H9 (cell line): Measurements from ENCODE around the gene KIAA1210. TPM values are rescaled to one million over a fixed set of nuclear protein-coding genes. Genes with fewer than 3 reads are reported as not detected.

Source experiments
- DNase-seq: peaks from one replicate; pipeline ENCODE4 v3.0.0-alpha.2; 2017
- H2AFZ ChIP-seq: one replicate; pipeline ENCODE4 v1.6.1; 2013; ENCODE audit warnings: mild to moderate bottlenecking, low read length, control low read depth, moderate library complexity
- H2AK5ac ChIP-seq: 2 replicates; pipeline ENCODE4 v1.6.1; 2013; ENCODE audit warnings: low read length, control low read depth, mixed read lengths; ENCODE audit not compliant: insufficient read length
- H2BK120ac ChIP-seq: one replicate; pipeline ENCODE4 v1.6.1; 2013; ENCODE audit warnings: low read depth, mild to moderate bottlenecking, low read length, control low read depth, inconsistent platforms; ENCODE audit not compliant: poor library complexity, severe bottlenecking
- H2BK12ac ChIP-seq: 2 replicates; pipeline ENCODE4 v1.6.1; 2013; ENCODE audit warnings: low read length, control low read depth, mixed read lengths, low read depth; ENCODE audit not compliant: insufficient read length
- H2BK15ac ChIP-seq: 2 replicates; pipeline ENCODE4 v1.6.1; 2013; ENCODE audit warnings: low read depth, low read length, control low read depth
- H2BK20ac ChIP-seq: one replicate; pipeline ENCODE4 v1.6.1; 2013; ENCODE audit warnings: low read depth, mild to moderate bottlenecking, low read length, control low read depth, inconsistent platforms; ENCODE audit not compliant: poor library complexity, severe bottlenecking
- H2BK5ac ChIP-seq: 2 replicates; pipeline ENCODE4 v1.6.1; 2013; ENCODE audit warnings: low read length, control low read depth, mixed read lengths; ENCODE audit not compliant: insufficient read length
- H3K14ac ChIP-seq: 2 replicates; pipeline ENCODE4 v1.6.1; 2013; ENCODE audit warnings: low read length, control low read depth; ENCODE audit not compliant: insufficient read depth
- H3K18ac ChIP-seq: 2 replicates; pipeline ENCODE4 v1.6.1; 2013; ENCODE audit warnings: low read depth, mild to moderate bottlenecking, mixed read lengths, low read length, control low read depth; ENCODE audit not compliant: insufficient read length
- H3K23ac ChIP-seq: 2 replicates; pipeline ENCODE4 v1.6.1; 2013; ENCODE audit warnings: low read length, control low read depth, mixed read lengths, low read depth; ENCODE audit not compliant: insufficient read length
- H3K23me2 ChIP-seq: 2 replicates; pipeline ENCODE4 v1.6.1; 2013; ENCODE audit warnings: low read depth, mild to moderate bottlenecking, mixed read lengths, low read length, control low read depth; ENCODE audit not compliant: insufficient read length, poor library complexity, severe bottlenecking
- H3K27ac ChIP-seq: 2 replicates; pipeline ENCODE4 v1.5.1; 2013; ENCODE audit warnings: low read length, control low read depth, mixed read lengths, low read depth; ENCODE audit not compliant: insufficient read length
- H3K27me3 ChIP-seq: 2 replicates; pipeline ENCODE4 v1.6.1; 2013; ENCODE audit warnings: low read length, control low read depth, inconsistent platforms; ENCODE audit not compliant: insufficient read depth
- H3K4ac ChIP-seq: 2 replicates; pipeline ENCODE4 v1.6.1; 2013; ENCODE audit warnings: low read depth, mild to moderate bottlenecking, control low read depth, inconsistent platforms, low read length, moderate library complexity
- H3K4me1 ChIP-seq: 2 replicates; pipeline ENCODE4 v1.6.1; 2013; ENCODE audit warnings: low read length, control low read depth, inconsistent platforms; ENCODE audit not compliant: insufficient read depth
- H3K4me2 ChIP-seq: 2 replicates; pipeline ENCODE4 v1.6.1; 2013; ENCODE audit warnings: low read length, control low read depth, mixed read lengths; ENCODE audit not compliant: insufficient read length, insufficient read depth
- H3K56ac ChIP-seq: 2 replicates; pipeline ENCODE4 v1.6.1; 2013; ENCODE audit warnings: low read depth, mild to moderate bottlenecking, mixed read lengths, low read length, control low read depth; ENCODE audit not compliant: insufficient read length
- H3K79me1 ChIP-seq: 2 replicates; pipeline ENCODE4 v1.6.1; 2013; ENCODE audit warnings: low read depth, mild to moderate bottlenecking, moderate library complexity, low read length, control low read depth, inconsistent platforms; ENCODE audit not compliant: insufficient read depth, poor library complexity, severe bottlenecking
- H3K79me2 ChIP-seq: 2 replicates; pipeline ENCODE4 v1.6.1; 2013; ENCODE audit warnings: low read length, control low read depth, inconsistent platforms; ENCODE audit not compliant: insufficient read depth
- H3K9ac ChIP-seq: 2 replicates; pipeline ENCODE4 v1.6.1; 2013; ENCODE audit warnings: low read length, control low read depth, mixed read lengths; ENCODE audit not compliant: insufficient read length; ENCODE audit errors: extremely low read depth
- H3K9me3 ChIP-seq: one replicate; pipeline ENCODE4 v1.6.1; 2013; ENCODE audit warnings: low read depth, low read length, inconsistent platforms; ENCODE audit not compliant: control insufficient read depth
- H3T11ph ChIP-seq: one replicate; pipeline ENCODE4 v1.6.1; 2013; ENCODE audit warnings: mild to moderate bottlenecking, low read length, control low read depth, inconsistent platforms
- H4K20me1 ChIP-seq: one replicate; pipeline ENCODE4 v1.6.1; 2013; ENCODE audit not compliant: control insufficient read depth, insufficient read length, insufficient read depth
- H4K5ac ChIP-seq: 2 replicates; pipeline ENCODE4 v1.6.1; 2013; ENCODE audit warnings: low read depth, mild to moderate bottlenecking, mixed read lengths, low read length, control low read depth; ENCODE audit not compliant: insufficient read length
- H4K8ac ChIP-seq: replicated peaks from 2 replicates; pipeline ENCODE4 v1.6.1; 2013; ENCODE audit warnings: low read length, control low read depth, mixed read lengths, low read depth; ENCODE audit not compliant: insufficient read length
- H4K91ac ChIP-seq: 2 replicates; pipeline ENCODE4 v1.6.1; 2013; ENCODE audit warnings: low read depth, mild to moderate bottlenecking, moderate library complexity, mixed read lengths, low read length, control low read depth; ENCODE audit not compliant: insufficient read length
- H3K27ac Mint-ChIP-seq, 3 experiments: 2 replicates in 2 of 3; 3 replicates in 1 of 3; pipeline ENCODE4 v1.8.0; 2020 to 2021; ENCODE audit warnings: mixed read lengths in 3 of 3, mild to moderate bottlenecking in 1 of 3, moderate library complexity in 1 of 3
- H3K27me3 Mint-ChIP-seq: 2 replicates; pipeline ENCODE4 v1.8.0; 2021; ENCODE audit warnings: low read depth, mild to moderate bottlenecking, moderate library complexity, mixed read lengths
- H3K36me3 Mint-ChIP-seq, 3 experiments: 2 replicates in 2 of 3; 3 replicates in 1 of 3; pipeline ENCODE4 v1.8.0; 2020 to 2021; ENCODE audit warnings: low read depth in 3 of 3, mixed read lengths in 3 of 3; ENCODE audit not compliant: insufficient read depth in 1 of 3
- H3K4me1 Mint-ChIP-seq, 2 experiments: 2 replicates each; pipeline ENCODE4 v1.8.0; 2020; ENCODE audit warnings: mixed read lengths in 2 of 2
- H3K4me3 Mint-ChIP-seq, 2 experiments: 2 replicates in 1 of 2; 3 replicates in 1 of 2; pipeline ENCODE4 v1.8.0; 2020 to 2021; ENCODE audit warnings: mild to moderate bottlenecking in 2 of 2, mixed read lengths in 2 of 2, moderate library complexity in 1 of 2
- H3K9me3 Mint-ChIP-seq, 2 experiments: 2 replicates in 1 of 2; 3 replicates in 1 of 2; pipeline ENCODE4 v1.8.0; 2020; ENCODE audit warnings: mild to moderate bottlenecking in 2 of 2, mixed read lengths in 2 of 2, moderate library complexity in 1 of 2
- WGBS: extraction: QIAGEN DNeasy Blood & Tissue Kit; methylation state at CpG from one replicate; pipeline ENCODE4 v1.1.7; 2013; ENCODE audit warnings: missing lambda C conversion rate, low lambda C conversion rate, mixed read lengths; ENCODE audit not compliant: insufficient read length; ENCODE audit errors: extremely low coverage; 5-methylcytosine and 5-hydroxymethylcytosine counted together
- total RNA-seq: library from RNA; stranded (reverse); gene quantifications from 2 replicates; pipeline ENCODE4 v1.2.1, GENCODE V29; 2021
- TF ChIP-seq, protein P1 (sequence below): fragments of 200-600 bp; sonication (generic); conservative IDR thresholded peaks from 3 replicates; pipeline ENCODE4 v1.8.0; 2021; ENCODE audit warnings: antibody characterized with exemption, mild to moderate bottlenecking

KIAA1210 gene
- total RNA-seq, 1 experiment from 2014 or later = not detected

DNA sequence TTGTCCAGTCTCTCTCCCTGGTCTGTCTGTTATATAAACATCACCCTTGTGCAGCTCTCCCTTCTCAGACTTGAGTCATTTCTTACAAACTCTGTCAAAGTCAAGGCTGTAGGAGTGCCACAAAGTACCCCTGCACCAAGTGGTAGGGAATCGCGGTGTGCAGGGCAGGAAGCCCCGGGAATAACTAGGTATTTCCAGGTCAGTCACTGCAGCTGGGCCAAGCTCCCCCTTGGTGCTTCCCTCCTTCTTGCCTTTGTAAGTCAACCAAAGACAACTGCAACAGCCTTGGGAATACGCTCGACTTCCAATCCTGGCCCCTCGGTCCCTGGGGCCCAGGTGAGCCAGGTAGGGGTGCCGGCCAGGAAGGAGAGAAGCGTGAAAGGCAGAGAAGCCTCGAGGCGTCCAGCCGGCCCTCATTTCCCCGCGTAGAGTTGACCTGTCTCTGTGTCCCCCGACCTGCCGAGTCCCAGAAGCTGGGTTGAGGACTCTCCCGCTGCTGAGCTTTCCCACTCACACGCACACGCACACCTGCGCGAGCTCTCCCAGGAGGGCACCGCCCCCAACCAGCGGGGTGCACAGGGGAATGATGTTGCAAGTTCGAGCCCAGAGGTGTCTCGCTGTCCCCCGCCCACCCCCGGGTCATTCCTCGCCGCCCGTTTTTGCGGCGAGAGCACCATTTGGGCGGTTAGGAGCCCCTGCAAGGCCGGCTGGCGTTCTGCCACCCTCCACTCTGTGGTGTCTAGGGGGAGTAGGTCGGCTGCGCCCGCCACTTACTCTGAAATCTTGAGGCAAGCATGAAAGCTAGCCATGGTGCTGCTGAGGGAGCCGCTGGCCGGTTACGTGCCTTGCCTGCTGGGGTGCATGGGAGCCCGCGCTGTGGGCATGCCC lies 22.8 kb upstream of the KIAA1210 start:
- Histone ChIP-seq H4K5ac (no peak overlapping the region), H3K23me2 (no peaks in the 10 kb centered on the region), H3K27ac (no peak overlapping the region), H2AFZ (no peak overlapping the region), H3K23ac (no peak overlapping the region), H4K91ac (no peak overlapping the region), H3K9me3 (peaks cover 49% of the 10 kb centered on the region), H4K20me1 (no peaks in the 10 kb centered on the region), H4K8ac (no peak overlapping the region), H3K14ac (no peak overlapping the region), H3K79me1 (no peaks in the 10 kb centered on the region), H2BK120ac (no peak overlapping the region), H3K4me2 (no peak overlapping the region), H3K27me3 (no peaks in the 10 kb centered on the region), H3K18ac (no peak overlapping the region), H3K79me2 (no peaks in the 10 kb centered on the region), H3K56ac (no peak overlapping the region), H2AK5ac (no peak overlapping the region), H2BK5ac (no peak overlapping the region), H3K4ac (no peak overlapping the region), H3K4me1 (no peaks in the 10 kb centered on the region), H2BK12ac (no peak overlapping the region), H3K9ac (no peak overlapping the region), H2BK20ac (no peak overlapping the region), H3T11ph (no peak overlapping the region), H2BK15ac (no peak overlapping the region)
- DNase-seq = peak; percentile 29
- Mint-ChIP-seq H3K4me1 (peaks cover 0 to 6% of the 10 kb centered on the region in 2 experiments; a peak in 2 of 4 replicates), H3K27ac (no peak overlapping the region), H3K36me3 (peaks cover 0 to 1% (median 0%) of the 10 kb centered on the region in 3 experiments; a peak in 3 of 7 replicates), H3K4me3 (no peak overlapping the region), H3K9me3 (peaks cover 53 to 73% of the 10 kb centered on the region in 2 experiments), H3K27me3 (peaks cover 1% of the 10 kb centered on the region; the same call in 1 of the 2 replicates)
- no CpG with 5 or more reads among the region's 42 CpGs for WGBS
- TF ChIP-seq, protein P1, sequence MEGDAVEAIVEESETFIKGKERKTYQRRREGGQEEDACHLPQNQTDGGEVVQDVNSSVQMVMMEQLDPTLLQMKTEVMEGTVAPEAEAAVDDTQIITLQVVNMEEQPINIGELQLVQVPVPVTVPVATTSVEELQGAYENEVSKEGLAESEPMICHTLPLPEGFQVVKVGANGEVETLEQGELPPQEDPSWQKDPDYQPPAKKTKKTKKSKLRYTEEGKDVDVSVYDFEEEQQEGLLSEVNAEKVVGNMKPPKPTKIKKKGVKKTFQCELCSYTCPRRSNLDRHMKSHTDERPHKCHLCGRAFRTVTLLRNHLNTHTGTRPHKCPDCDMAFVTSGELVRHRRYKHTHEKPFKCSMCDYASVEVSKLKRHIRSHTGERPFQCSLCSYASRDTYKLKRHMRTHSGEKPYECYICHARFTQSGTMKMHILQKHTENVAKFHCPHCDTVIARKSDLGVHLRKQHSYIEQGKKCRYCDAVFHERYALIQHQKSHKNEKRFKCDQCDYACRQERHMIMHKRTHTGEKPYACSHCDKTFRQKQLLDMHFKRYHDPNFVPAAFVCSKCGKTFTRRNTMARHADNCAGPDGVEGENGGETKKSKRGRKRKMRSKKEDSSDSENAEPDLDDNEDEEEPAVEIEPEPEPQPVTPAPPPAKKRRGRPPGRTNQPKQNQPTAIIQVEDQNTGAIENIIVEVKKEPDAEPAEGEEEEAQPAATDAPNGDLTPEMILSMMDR = no peak
